ENCODE results near the gene PATE1. TPM values are rescaled to one million over a fixed set of nuclear protein-coding genes. Genes with fewer than 3 reads are reported as not detected.

The PATE1 gene
- total and polyA plus RNA-seq, 9 donors = 0.30 TPM; not detected in 8

DNA sequence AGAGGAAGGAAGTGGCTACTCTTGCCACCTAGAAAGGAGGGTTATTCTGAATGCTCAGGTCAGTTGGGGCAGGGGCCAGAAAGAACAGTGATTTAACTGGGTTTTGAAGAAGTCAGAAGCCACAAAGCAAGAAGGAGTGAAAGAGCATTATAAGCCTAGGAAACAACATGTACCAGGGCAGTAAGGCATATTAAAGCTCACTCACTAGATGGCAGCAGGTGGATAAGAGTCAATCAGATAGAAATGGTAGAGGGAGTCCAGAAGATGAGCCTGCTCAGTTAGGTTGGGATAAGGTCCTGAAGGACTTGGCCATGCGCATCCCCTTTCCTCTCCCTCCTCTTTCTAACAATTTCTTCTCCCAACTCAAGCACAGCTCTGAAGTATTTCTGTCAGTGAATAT, 22.0 kb upstream of the PATE1 start:
- Histone ChIP-seq H3K27ac (no peak overlapping the region), H3K36me3 (no peaks in the 10 kb centered on the region), H3K4me3 (no peak overlapping the region), H3K9me3 (no peaks in the 10 kb centered on the region), H3K4me1 (ENCODE audit: insufficient read depth) (no peaks in the 10 kb centered on the region), H3K27me3 (no peaks in the 10 kb centered on the region)
- intact Hi-C loops (cut with DNase I) = no loop called here
- TF ChIP-seq POLR2A (IDR thresholded peaks at IDR 0.05) (no peak), EP300 (IDR thresholded peaks at IDR 0.05) (no peak)
- TF ChIP-seq, protein P1, sequence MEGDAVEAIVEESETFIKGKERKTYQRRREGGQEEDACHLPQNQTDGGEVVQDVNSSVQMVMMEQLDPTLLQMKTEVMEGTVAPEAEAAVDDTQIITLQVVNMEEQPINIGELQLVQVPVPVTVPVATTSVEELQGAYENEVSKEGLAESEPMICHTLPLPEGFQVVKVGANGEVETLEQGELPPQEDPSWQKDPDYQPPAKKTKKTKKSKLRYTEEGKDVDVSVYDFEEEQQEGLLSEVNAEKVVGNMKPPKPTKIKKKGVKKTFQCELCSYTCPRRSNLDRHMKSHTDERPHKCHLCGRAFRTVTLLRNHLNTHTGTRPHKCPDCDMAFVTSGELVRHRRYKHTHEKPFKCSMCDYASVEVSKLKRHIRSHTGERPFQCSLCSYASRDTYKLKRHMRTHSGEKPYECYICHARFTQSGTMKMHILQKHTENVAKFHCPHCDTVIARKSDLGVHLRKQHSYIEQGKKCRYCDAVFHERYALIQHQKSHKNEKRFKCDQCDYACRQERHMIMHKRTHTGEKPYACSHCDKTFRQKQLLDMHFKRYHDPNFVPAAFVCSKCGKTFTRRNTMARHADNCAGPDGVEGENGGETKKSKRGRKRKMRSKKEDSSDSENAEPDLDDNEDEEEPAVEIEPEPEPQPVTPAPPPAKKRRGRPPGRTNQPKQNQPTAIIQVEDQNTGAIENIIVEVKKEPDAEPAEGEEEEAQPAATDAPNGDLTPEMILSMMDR (IDR thresholded peaks at IDR 0.05) = no peak
- no peak for DNase-seq
- 90 to 100% (median 91%) methylated on average over 1 of the region's 1 CpG for WGBS, 3 donors

DNA sequence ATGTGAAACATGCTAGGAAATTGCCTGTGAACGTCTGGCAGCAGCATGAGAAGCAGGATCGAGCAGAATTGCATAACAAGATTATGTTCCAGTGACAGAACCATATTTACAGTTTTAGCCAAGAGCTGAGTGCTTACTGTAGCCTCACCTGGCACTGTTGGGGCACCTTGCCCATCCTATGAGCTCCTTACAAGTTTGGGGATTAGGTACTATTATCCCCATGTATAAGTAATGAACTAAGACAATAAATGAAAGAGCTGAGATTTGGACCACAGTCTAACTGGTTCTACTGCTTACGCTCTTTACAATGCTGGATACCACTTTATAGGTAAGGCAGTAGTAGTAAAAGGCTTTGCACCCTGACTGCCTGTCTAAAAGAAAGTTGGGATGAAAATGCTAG, 17.1 kb upstream of the PATE1 start:
- Histone ChIP-seq H3K9me3 (no peaks in the 10 kb centered on the region), H3K27ac (no peak overlapping the region), H3K4me3 (no peak overlapping the region), H3K27me3 (no peaks in the 10 kb centered on the region), H3K36me3 (no peaks in the 10 kb centered on the region), H3K4me1 (ENCODE audit: insufficient read depth) (no peaks in the 10 kb centered on the region)
- no peak for DNase-seq
- WGBS, 3 donors = 65 to 70% (median 67%) methylated on average over 3 of the region's 3 CpGs
- TF ChIP-seq, protein P1 (IDR thresholded peaks at IDR 0.05) = no peak
- intact Hi-C loops (cut with DNase I) = no loop called here

DNA sequence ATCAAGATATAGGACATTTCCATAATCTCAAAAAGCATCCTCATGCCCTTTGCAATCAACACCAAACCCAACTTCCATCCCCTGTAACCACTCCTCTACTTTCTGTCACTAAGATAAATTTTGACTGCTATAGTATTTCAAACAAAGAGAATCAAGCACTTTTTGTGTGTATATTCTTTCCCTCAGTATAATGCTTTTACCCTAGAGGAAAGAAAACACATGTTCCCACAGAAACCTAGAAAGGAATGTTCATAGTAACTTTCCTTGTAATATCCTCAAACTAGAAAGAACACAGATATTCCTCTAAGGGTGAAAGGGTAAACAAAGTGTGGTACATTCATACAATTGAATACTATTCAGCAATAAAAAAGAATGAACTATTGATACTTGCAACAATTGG, 5.5 kb upstream of the PATE1 start:
- no peaks in the 10 kb centered on the region for H3K36me3 ChIP-seq
- no peaks in the 10 kb centered on the region for H3K4me1 ChIP-seq (ENCODE audit: insufficient read depth)
- H3K9me3 ChIP-seq = no peaks in the 10 kb centered on the region
- TF ChIP-seq POLR2A (IDR thresholded peaks at IDR 0.05) (no peak), EP300 (IDR thresholded peaks at IDR 0.05) (no peak)
- TF ChIP-seq, protein P1 (IDR thresholded peaks at IDR 0.05) = no peak
- no peaks in the 10 kb centered on the region for H3K27me3 ChIP-seq
- H3K27ac ChIP-seq = no peak overlapping the region
- no peak overlapping the region for H3K4me3 ChIP-seq
- no peak for DNase-seq
- intact Hi-C loops (cut with DNase I) = no loop called here

DNA sequence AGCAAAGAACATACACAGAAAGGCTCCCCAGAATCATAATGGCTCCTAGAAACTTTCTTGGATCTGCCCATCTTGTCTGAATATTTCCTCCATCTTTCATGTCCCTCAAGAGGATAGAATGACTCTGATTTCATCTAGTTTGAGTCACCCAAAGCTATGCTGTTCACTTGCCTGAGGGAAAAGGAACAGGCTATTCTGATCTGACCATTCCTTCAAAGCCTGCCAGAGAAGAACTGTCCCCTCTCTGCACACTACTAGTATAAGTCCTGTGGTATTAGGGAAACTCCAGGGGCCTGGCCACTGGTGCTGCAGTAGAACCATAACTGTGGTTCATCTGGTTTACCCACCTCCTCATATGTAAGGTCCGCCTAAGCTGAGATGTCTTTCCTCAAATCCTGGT, 2.4 kb upstream of the PATE1 start:
- H3K4me3 ChIP-seq = no peak overlapping the region
- no peaks in the 10 kb centered on the region for H3K36me3 ChIP-seq
- WGBS, 3 donors = 86 to 97% (median 88%) methylated on average over 1 of the region's 1 CpG
- H3K27me3 ChIP-seq = no peaks in the 10 kb centered on the region
- no peak overlapping the region for H3K27ac ChIP-seq
- no peaks in the 10 kb centered on the region for H3K4me1 ChIP-seq (ENCODE audit: insufficient read depth)
- TF ChIP-seq EP300 (IDR thresholded peaks at IDR 0.05) (no peak), POLR2A (IDR thresholded peaks at IDR 0.05) (no peak)
- TF ChIP-seq, protein P1 (IDR thresholded peaks at IDR 0.05) = no peak
- DNase-seq = no peak
- intact Hi-C loops (cut with DNase I) = no loop called here
- H3K9me3 ChIP-seq = no peaks in the 10 kb centered on the region

DNA sequence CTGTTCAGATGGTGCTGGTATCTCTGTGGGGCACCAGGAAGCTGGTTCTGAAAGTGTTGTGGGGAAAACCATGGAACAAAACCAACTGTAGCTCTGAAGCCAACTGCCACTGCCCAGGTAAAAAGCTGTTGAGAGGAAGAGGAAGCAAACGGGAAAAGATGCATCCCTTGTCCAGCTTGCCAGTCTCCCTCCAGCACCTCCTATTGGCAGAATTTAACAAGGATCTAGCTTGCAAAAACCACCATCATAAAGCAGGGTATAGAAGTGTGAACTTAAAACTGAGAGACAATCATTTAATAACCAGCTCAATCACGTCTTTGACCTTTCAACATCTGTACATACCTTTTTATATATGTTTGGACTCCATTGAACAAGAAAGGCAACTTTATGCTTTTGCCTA, 4.5 kb downstream of the PATE1 start:
- intact Hi-C loops (cut with DNase I) = no loop called here
- Histone ChIP-seq H3K27me3 (no peaks in the 10 kb centered on the region), H3K27ac (no peak overlapping the region), H3K4me3 (no peak overlapping the region), H3K9me3 (no peaks in the 10 kb centered on the region), H3K4me1 (ENCODE audit: insufficient read depth) (no peaks in the 10 kb centered on the region), H3K36me3 (no peaks in the 10 kb centered on the region)
- no peak for DNase-seq
- WGBS, 3 donors = 20 to 50% (median 45%) methylated on average over 2 of the region's 2 CpGs
- TF ChIP-seq EP300 (IDR thresholded peaks at IDR 0.05) = no peak
- TF ChIP-seq, protein P1 (IDR thresholded peaks at IDR 0.05) = no peak
- TF ChIP-seq POLR2A (IDR thresholded peaks at IDR 0.05) = no peak

All from ovary (tissue), 9 donors.